Measurements from ENCODE around the gene ATP8B1. TPM values are rescaled to one million over a fixed set of nuclear protein-coding genes. Genes with fewer than 3 reads are reported as not detected.
A peak's percentile ranks its signal among the peaks of the same experiment; 100 is the strongest.

ATP8B1 gene
- total and polyA plus RNA-seq, 9 of the 15 experiments (the other 6 are each of a cell fraction or from before 2014, with no cell fraction given): 0.01 to 0.22 (median 0.03) TPM; not detected in 3

- TF ChIP-seq ZBTB1 (CRISPR knock-in tag; IDR thresholded peaks at IDR 0.05; ENCODE audit: borderline replicate concordance, low read depth): no peak
- no peak for TF ChIP-seq SRF (CRISPR knock-in tag; IDR thresholded peaks at IDR 0.05)
- TF ChIP-seq NUFIP1 (IDR thresholded peaks at IDR 0.05; ENCODE audit: partially characterized antibody): no peak
- no peak for TF ChIP-seq BRD9 (IDR thresholded peaks at IDR 0.05; ENCODE audit: low read depth, partially characterized antibody)
- no peak for TF ChIP-seq BACH1 (tag; IDR thresholded peaks at IDR 0.05)
- no peak for TF ChIP-seq PHF20 (IDR thresholded peaks at IDR 0.05; ENCODE audit: partially characterized antibody)
- no peak for TF ChIP-seq ARID4B (CRISPR knock-in tag; IDR thresholded peaks at IDR 0.05)
- no peak for TF ChIP-seq FOXA1 (IDR thresholded peaks at IDR 0.05; ENCODE audit: borderline replicate concordance)
- TF ChIP-seq TEAD4 (IDR thresholded peaks at IDR 0.05; ENCODE audit: low read length): peak; percentile 75
- TF ChIP-seq TEAD4 (CRISPR knock-in tag; IDR thresholded peaks at IDR 0.05; ENCODE audit: borderline replicate concordance): no peak
- TF ChIP-seq SMARCC2 (IDR thresholded peaks at IDR 0.05; ENCODE audit: low read depth): no peak
- 0 out of 2 replicates have a peak, but pooled peaks have one; percentile 50 for TF ChIP-seq MTA2 (IDR thresholded peaks at IDR 0.05; ENCODE audit: low read depth)
- no peak for TF ChIP-seq COPS2 (conservative IDR thresholded peaks at IDR 0.05)
- TF ChIP-seq NR2C2 (CRISPR knock-in tag; IDR thresholded peaks at IDR 0.05): no peak
- peak; percentile 69 for TF ChIP-seq NR2C2 (tag; IDR thresholded peaks at IDR 0.05)
- no peak for TF ChIP-seq XRCC4 (IDR thresholded peaks at IDR 0.05; ENCODE audit: extremely low read depth, insufficient read depth, insufficient read length)
- no peak for TF ChIP-seq SMC3 (conservative IDR thresholded peaks at IDR 0.05; ENCODE audit: insufficient read depth, low read depth, low read length)
- TF ChIP-seq ZEB2 (IDR thresholded peaks at IDR 0.05): peak; percentile 88
- TF ChIP-seq FOXP1 (CRISPR knock-in tag; IDR thresholded peaks at IDR 0.05): no peak
- no peak for TF ChIP-seq WHSC1 (IDR thresholded peaks at IDR 0.05; ENCODE audit: low read length)
- TF ChIP-seq EHMT2 (IDR thresholded peaks at IDR 0.05): no peak
- TF ChIP-seq IRF2 (CRISPR knock-in tag; IDR thresholded peaks at IDR 0.05): no peak
- peak; percentile 55; the same call in 1 of the 2 replicates for TF ChIP-seq MITF (IDR thresholded peaks at IDR 0.05)
- TF ChIP-seq ARID2 (IDR thresholded peaks at IDR 0.05): no peak
- TF ChIP-seq KLF6 (CRISPR knock-in tag; IDR thresholded peaks at IDR 0.05; ENCODE audit: borderline replicate concordance): no peak
- peak; percentile 59 for TF ChIP-seq CXXC5 (CRISPR knock-in tag; IDR thresholded peaks at IDR 0.05)
Measured at GRCh38 chr18:57819671-57820460, 16.8 kb upstream of the ATP8B1 start (continued).
